Skeletal muscle tissue (tissue), 4 donors: ENCODE data around the gene AK5. TPM values are rescaled to one million over a fixed set of nuclear protein-coding genes. Genes with fewer than 3 reads are reported as not detected.

Source experiments
- H3K27ac ChIP-seq: one replicate; pipeline ENCODE4 v1.7.0; 2013; ENCODE audit warnings: mild to moderate bottlenecking, low read depth, low read length, inconsistent platforms
- H3K27me3 ChIP-seq, 3 donors: one replicate each; pipeline ENCODE4 v1.7.0; 2013; ENCODE audit warnings: low read length in 3 of 3; ENCODE audit not compliant: control insufficient read depth in 3 of 3, insufficient read depth in 3 of 3
- H3K36me3 ChIP-seq, 3 donors: one replicate each; pipeline ENCODE4 v1.7.0; 2013; ENCODE audit warnings: low read length in 3 of 3; ENCODE audit not compliant: control insufficient read depth in 3 of 3, insufficient read depth in 3 of 3
- H3K4me1 ChIP-seq, 3 donors: one replicate each; pipeline ENCODE4 v1.7.0; 2013; ENCODE audit warnings: low read length in 3 of 3, mild to moderate bottlenecking in 3 of 3; ENCODE audit not compliant: control insufficient read depth in 3 of 3, insufficient read depth in 3 of 3
- H3K4me3 ChIP-seq, 3 donors: one replicate each; pipeline ENCODE4 v1.7.0; 2013; ENCODE audit warnings: low read length in 3 of 3
- H3K9ac ChIP-seq, 3 donors: one replicate each; pipeline ENCODE4 v1.7.0; 2013; ENCODE audit warnings: low read length in 3 of 3, mild to moderate bottlenecking in 3 of 3, moderate library complexity in 2 of 3, low read depth in 1 of 3
- H3K9me3 ChIP-seq, 3 donors: one replicate each; pipeline ENCODE4 v1.7.0; 2013; ENCODE audit warnings: low read length in 3 of 3; ENCODE audit not compliant: control insufficient read depth in 3 of 3
- total RNA-seq: library from RNA; depleted of rRNA; stranded (reverse); fragments of >200 nt; gene quantifications from one replicate; pipeline ENCODE4 v1.2.3, GENCODE V29; 2014
- donor health status: Osteomylitis.

AK5 gene
- total RNA-seq, 1 donor from 2014 or later = 11.5 TPM

DNA sequence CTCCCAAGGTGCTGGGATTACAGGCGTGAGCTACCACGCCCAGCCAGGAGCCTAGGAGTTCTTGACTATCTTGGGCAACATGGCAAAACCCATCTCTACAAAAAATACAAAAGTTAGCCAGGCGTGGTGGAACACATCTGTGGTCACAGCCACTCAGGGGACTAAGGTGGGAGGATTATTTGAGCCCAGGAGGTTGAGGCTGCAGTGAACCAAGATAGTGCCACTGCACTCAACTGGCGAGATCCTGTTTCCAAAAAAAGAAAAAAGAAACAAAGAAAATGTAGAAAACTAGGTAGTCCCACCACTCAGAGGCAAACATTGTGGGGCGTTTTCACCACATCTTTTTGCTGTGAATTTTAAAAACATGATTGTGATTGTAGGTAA, 259.3 kb downstream of the AK5 start:
- peaks cover 8 to 17% (median 16%) of the 10 kb centered on the region in 3 donors for H3K4me1 ChIP-seq
- no peak overlapping the region for H3K4me3 ChIP-seq
- H3K27me3 ChIP-seq = no peaks in the 10 kb centered on the region
- no peaks in the 10 kb centered on the region for H3K36me3 ChIP-seq
- H3K27ac ChIP-seq = no peak overlapping the region
- H3K9ac ChIP-seq = no peak overlapping the region
- H3K9me3 ChIP-seq = no peaks in the 10 kb centered on the region

DNA sequence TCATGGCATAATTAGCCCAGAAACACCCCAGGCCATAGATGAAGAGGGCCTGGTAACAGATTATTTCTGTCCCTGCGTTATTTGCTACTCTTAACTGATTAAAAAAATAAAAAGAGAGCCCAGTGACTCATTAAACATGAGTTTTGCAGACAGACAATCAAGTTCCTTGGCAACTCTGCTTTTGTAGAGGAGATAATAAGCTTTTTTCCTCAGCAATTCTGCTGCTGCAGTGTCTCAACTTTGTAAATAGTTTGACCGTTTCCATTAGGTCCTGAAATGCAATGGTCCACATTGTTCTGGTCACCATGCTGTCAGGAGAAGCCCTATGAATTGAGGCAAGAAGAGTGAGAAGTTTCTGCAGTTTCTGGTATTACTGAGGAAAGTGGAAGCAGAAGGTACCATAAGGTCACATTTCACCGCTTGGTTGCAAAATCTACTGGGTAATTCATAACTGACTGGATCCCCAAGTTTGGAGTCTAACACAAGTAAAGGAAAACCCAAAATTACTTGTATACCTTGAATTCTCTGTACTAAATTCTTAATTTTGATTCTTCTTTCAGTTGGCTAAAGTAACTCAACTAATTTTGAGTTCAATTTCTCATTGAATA, 261.1 kb downstream of the AK5 start:
- Histone ChIP-seq H3K27ac (no peak overlapping the region), H3K9me3 (no peaks in the 10 kb centered on the region), H3K9ac (no peak overlapping the region), H3K36me3 (no peaks in the 10 kb centered on the region), H3K4me3 (no peak overlapping the region), H3K4me1 (peaks cover 8 to 16% (median 12%) of the 10 kb centered on the region in 3 donors), H3K27me3 (no peaks in the 10 kb centered on the region)

GRCh38 chr1:77543822-77544448, 262.1 kb downstream of the AK5 start:
- H3K4me3 ChIP-seq = no peak overlapping the region
- no peaks in the 10 kb centered on the region for H3K36me3 ChIP-seq
- H3K27ac ChIP-seq = no peak overlapping the region
- H3K27me3 ChIP-seq = no peaks in the 10 kb centered on the region
- peaks cover 7 to 15% (median 14%) of the 10 kb centered on the region in 3 donors for H3K4me1 ChIP-seq
- H3K9ac ChIP-seq = no peak overlapping the region
- no peaks in the 10 kb centered on the region for H3K9me3 ChIP-seq

DNA sequence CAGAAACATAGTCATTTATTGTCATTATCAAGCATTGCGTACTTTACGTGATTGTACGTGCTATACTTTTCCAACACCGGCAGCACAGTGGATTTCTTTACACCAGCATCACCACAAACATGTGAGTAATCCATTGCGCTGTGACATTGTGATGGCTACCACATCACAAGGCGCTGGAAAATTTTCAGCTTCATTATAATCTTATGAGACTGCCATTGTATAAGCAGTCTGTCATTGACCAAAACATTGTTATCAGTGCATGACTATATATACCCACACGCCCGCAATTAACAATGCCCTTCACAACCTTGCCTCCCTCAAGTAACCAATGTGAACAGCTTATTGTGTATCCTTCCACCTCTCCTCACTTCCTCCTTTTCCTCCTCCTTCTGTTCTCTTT, 263.0 kb downstream of the AK5 start:
- Histone ChIP-seq H3K9me3 (no peaks in the 10 kb centered on the region), H3K27me3 (no peaks in the 10 kb centered on the region), H3K4me1 (peaks cover under 1 to 6% (median 5%) of the 10 kb centered on the region in 3 donors), H3K27ac (no peak overlapping the region), H3K9ac (no peak overlapping the region), H3K36me3 (no peaks in the 10 kb centered on the region), H3K4me3 (no peak overlapping the region)

DNA sequence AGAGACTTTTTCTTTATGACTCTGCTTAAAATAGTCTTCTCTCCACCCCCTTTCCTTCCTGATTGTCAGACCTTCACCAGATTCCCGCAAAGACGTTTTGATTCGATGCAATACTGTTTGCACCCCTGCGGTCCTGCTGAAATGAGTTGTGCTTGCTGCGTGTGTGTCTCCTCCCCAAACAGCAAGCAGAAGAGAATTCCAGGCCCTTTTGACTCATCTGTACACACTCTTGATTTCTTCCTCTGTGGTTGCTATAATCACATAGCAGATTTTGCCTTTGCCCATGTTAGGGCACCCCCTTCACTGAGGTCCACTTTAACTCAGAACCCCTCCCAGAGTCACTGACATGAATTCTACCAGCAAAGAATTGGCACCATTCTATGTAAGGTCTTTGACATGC, 264.2 kb downstream of the AK5 start:
- Histone ChIP-seq H3K36me3 (no peaks in the 10 kb centered on the region), H3K27ac (no peak overlapping the region), H3K27me3 (no peaks in the 10 kb centered on the region), H3K9ac (no peak overlapping the region), H3K4me3 (no peak overlapping the region), H3K9me3 (no peaks in the 10 kb centered on the region), H3K4me1 (peaks cover 0 to 5% (median 0%) of the 10 kb centered on the region in 3 donors)

DNA sequence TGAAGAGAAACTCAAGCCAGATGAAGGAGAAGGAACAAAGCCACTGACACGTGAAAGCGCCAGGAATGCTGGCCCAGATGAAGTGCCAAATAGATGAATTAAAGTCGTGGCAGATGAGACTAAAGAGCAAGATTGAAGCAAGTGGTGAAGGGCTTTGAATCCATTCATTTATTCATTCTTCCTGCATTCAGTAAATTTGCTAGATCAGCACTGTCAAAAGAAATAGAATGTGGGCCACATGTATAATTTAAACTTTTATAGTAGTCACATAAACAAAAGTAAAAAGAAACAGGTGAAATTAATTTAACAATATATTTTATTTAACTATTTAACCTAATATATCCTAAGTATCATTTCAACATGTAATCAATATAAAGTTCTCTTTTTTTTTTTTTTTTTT, 265.1 kb downstream of the AK5 start:
- Histone ChIP-seq H3K9me3 (no peaks in the 10 kb centered on the region), H3K27me3 (no peaks in the 10 kb centered on the region), H3K4me1 (peaks cover 0 to 5% (median 0%) of the 10 kb centered on the region in 3 donors), H3K27ac (no peak overlapping the region), H3K36me3 (no peaks in the 10 kb centered on the region), H3K9ac (no peak overlapping the region), H3K4me3 (no peak overlapping the region)

- H3K27me3 ChIP-seq = no peaks in the 10 kb centered on the region
- H3K9ac ChIP-seq = no peak overlapping the region
- no peak overlapping the region for H3K4me3 ChIP-seq
- H3K4me1 ChIP-seq = peaks cover 0 to 5% (median 0%) of the 10 kb centered on the region in 3 donors
- no peak overlapping the region for H3K27ac ChIP-seq
- no peaks in the 10 kb centered on the region for H3K36me3 ChIP-seq
- H3K9me3 ChIP-seq = no peaks in the 10 kb centered on the region
These were observed 266.5 kb downstream of the AK5 start for GRCh38 chr1:77548285-77548684.

GRCh38 chr1:77550135-77550534, 268.3 kb downstream of the AK5 start:
- H3K36me3 ChIP-seq = no peaks in the 10 kb centered on the region
- no peak overlapping the region for H3K9ac ChIP-seq
- no peaks in the 10 kb centered on the region for H3K27me3 ChIP-seq
- no peaks in the 10 kb centered on the region for H3K9me3 ChIP-seq
- H3K27ac ChIP-seq = no peak overlapping the region
- H3K4me3 ChIP-seq = no peak overlapping the region
- H3K4me1 ChIP-seq = peaks cover 0 to 5% (median 0%) of the 10 kb centered on the region in 3 donors

DNA sequence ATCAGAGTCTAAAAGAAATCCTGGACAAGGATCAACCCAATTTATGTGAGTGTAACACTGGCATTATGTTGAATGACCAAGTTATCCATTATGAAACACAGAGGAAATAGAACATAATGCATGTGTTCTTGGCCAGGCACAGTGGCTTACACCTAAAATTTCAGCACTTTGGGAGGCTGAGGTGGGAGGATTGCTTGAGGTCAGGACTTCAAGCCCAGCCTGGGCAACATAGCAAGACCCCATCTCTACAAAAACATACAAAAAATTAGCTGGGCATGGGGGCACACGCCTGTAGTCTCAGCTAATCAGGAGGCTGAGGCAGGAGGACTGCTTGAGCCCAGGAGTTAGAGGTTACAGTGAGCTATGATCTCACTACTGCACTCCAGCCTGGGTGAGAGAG, 270.8 kb downstream of the AK5 start:
- Histone ChIP-seq H3K4me1 (peaks cover 0 to 5% (median 0%) of the 10 kb centered on the region in 3 donors), H3K9me3 (no peaks in the 10 kb centered on the region), H3K27me3 (no peaks in the 10 kb centered on the region), H3K9ac (no peak overlapping the region), H3K36me3 (no peaks in the 10 kb centered on the region), H3K4me3 (no peak overlapping the region), H3K27ac (no peak overlapping the region)

GRCh38 chr1:77553568-77554291, 271.9 kb downstream of the AK5 start:
- Histone ChIP-seq H3K36me3 (peaks cover 0 to under 1% (median 0%) of the 10 kb centered on the region in 3 donors), H3K27ac (no peak overlapping the region), H3K4me1 (no peaks in the 10 kb centered on the region), H3K9ac (no peak overlapping the region), H3K9me3 (no peaks in the 10 kb centered on the region), H3K4me3 (no peak overlapping the region), H3K27me3 (no peaks in the 10 kb centered on the region)
